ENCODE results near the gene FIGNL1.

FIGNL1 gene

GRCh38 chr7:50397320-50397970 is 52.7 kb downstream of the FIGNL1 start:
- no peak for DNase-seq (ENCODE audit: low spot score)

GRCh38 chr7:50396856-50397255 is 53.3 kb downstream of the FIGNL1 start:
- DNase-seq (ENCODE audit: low spot score) = no peak

- no peak for DNase-seq (ENCODE audit: low spot score)
Observed at GRCh38 chr7:50394315-50394714, 55.8 kb downstream of the FIGNL1 start.

All from pons (tissue), 1 donor.